Tibial artery (tissue), 4 donors: ENCODE measurements around the gene SLC25A11.

ENCODE experiments used
- DNase-seq, 2 donors: peaks; one replicate each; pipeline ENCODE4 v3.0.0-alpha.2; 2019
- H3K27ac ChIP-seq, 2 donors: fragments of 200-600 bp; sonication (generic) in 1 of 2; 1 replicate in 1 of 2; 2 replicates in 1 of 2; pipeline ENCODE4 v1.5.1; 2018 to 2019; ENCODE audit warnings: mild to moderate bottlenecking in 1 of 2
- H3K27me3 ChIP-seq, 2 donors: fragments of 200-600 bp; sonication (generic) in 1 of 2; one replicate each; pipeline versions ENCODE4 v1.5.1 to v1.6.0; 2016 to 2019
- H3K36me3 ChIP-seq, 3 donors: fragments of 200-600 bp; sonication (generic) in 2 of 3; one replicate each; pipeline ENCODE4 v1.5.1; 2016 to 2019; ENCODE audit warnings: mild to moderate bottlenecking in 2 of 3
- H3K4me1 ChIP-seq, 4 donors: fragments of 200-600 bp; sonication (generic) in 2 of 4; 1 replicate in 3 of 4; 2 replicates in 1 of 4; pipeline ENCODE4 v1.5.1; 2016 to 2019
- H3K4me3 ChIP-seq, 2 donors: fragments of 200-600 bp; sonication (generic) in 1 of 2; 1 replicate in 1 of 2; 2 replicates in 1 of 2; pipeline ENCODE4 v1.5.1; 2018 to 2019; ENCODE audit warnings: mild to moderate bottlenecking in 2 of 2
- H3K9me3 ChIP-seq, 3 donors: fragments of 200-600 bp; sonication (generic) in 1 of 3; one replicate each; pipeline ENCODE4 v1.5.1; 2016 to 2019
- CTCF ChIP-seq, 2 experiments: fragments of 200-600 bp in 1 of 2; fragments of 450-650 bp in 1 of 2; IDR thresholded peaks; one replicate each; pipeline ENCODE4 v1.5.1; 2017 to 2019; ENCODE audit warnings: antibody characterized with exemption in 2 of 2, mild to moderate bottlenecking in 1 of 2, moderate library complexity in 1 of 2
- intact Hi-C: fragments of 100-400 bp; cut with DNase I; formaldehyde crosslinking; loops from one replicate; pipeline ENCODE4 v1.15.0; 2023; ENCODE audit warnings: low total_unique reads

The SLC25A11 gene

GRCh38 chr17:4903051-4903818 is 36.6 kb downstream of the SLC25A11 start, which contains the start of gene CHRNE:
Gene CHRNE (minus strand): TSS chr17:4903098. CDS start chr17:4903063, 35 bp downstream.
- H3K27ac ChIP-seq: no peak within 1 kb of the TSS
- peaks cover 0 to 41% of the 10 kb centered on the region in 2 donors for H3K27me3 ChIP-seq
- H3K36me3 ChIP-seq: no peaks in the 10 kb centered on the region
- peak; percentile 67 to 70 for TF ChIP-seq CTCF (IDR thresholded peaks at IDR 0.05)
- no peaks in the 10 kb centered on the region for H3K9me3 ChIP-seq
- H3K4me1 ChIP-seq: peaks cover 0 to 47% (median 20%) of the 10 kb centered on the region in 4 donors
- H3K4me3 ChIP-seq: no peak within 1 kb of the TSS
- intact Hi-C loops: no loop called here
- DNase-seq: peak in 1 of 2 donors; percentile 85

GRCh38 chr17:4902540-4902939 is 37.3 kb downstream of the SLC25A11 start:
- DNase-seq: no peak
- no peak for TF ChIP-seq CTCF (IDR thresholded peaks at IDR 0.05)
- H3K4me3 ChIP-seq: no peak overlapping the region
- H3K27ac ChIP-seq: no peak overlapping the region
- H3K9me3 ChIP-seq: no peaks in the 10 kb centered on the region
- H3K36me3 ChIP-seq: peaks cover 0 to 2% (median 0%) of the 10 kb centered on the region in 3 donors
- H3K4me1 ChIP-seq: peaks cover 0 to 45% (median 20%) of the 10 kb centered on the region in 4 donors
- H3K27me3 ChIP-seq: peaks cover 0 to 41% of the 10 kb centered on the region in 2 donors
- intact Hi-C loops: no loop called here

GRCh38 chr17:4901648-4902344 is 38.0 kb downstream of the SLC25A11 start:
- intact Hi-C loops: no loop called here
- Histone ChIP-seq H3K9me3 (no peaks in the 10 kb centered on the region), H3K27me3 (peaks cover 0 to 41% of the 10 kb centered on the region in 2 donors), H3K4me1 (peaks cover 0 to 45% (median 20%) of the 10 kb centered on the region in 4 donors), H3K27ac (no peak overlapping the region), H3K4me3 (no peak overlapping the region), H3K36me3 (peaks cover 2 to 10% (median 5%) of the 10 kb centered on the region in 3 donors)
- no peak for TF ChIP-seq CTCF (IDR thresholded peaks at IDR 0.05)
- DNase-seq: no peak

- peaks cover 0 to 41% of the 10 kb centered on the region in 2 donors for H3K27me3 ChIP-seq
- peaks cover 8 to 16% (median 11%) of the 10 kb centered on the region in 3 donors for H3K36me3 ChIP-seq
- intact Hi-C loops: no loop called here
- H3K4me1 ChIP-seq: peaks cover 0 to 45% (median 20%) of the 10 kb centered on the region in 4 donors
- no peak overlapping the region for H3K27ac ChIP-seq
- H3K4me3 ChIP-seq: peak overlapping the region in 1 of 2 donors; percentile 27
- H3K9me3 ChIP-seq: no peaks in the 10 kb centered on the region
- no peak for DNase-seq
- no peak for TF ChIP-seq CTCF (IDR thresholded peaks at IDR 0.05)
Measured at GRCh38 chr17:4901108-4901647, 38.7 kb downstream of the SLC25A11 start.

DNA sequence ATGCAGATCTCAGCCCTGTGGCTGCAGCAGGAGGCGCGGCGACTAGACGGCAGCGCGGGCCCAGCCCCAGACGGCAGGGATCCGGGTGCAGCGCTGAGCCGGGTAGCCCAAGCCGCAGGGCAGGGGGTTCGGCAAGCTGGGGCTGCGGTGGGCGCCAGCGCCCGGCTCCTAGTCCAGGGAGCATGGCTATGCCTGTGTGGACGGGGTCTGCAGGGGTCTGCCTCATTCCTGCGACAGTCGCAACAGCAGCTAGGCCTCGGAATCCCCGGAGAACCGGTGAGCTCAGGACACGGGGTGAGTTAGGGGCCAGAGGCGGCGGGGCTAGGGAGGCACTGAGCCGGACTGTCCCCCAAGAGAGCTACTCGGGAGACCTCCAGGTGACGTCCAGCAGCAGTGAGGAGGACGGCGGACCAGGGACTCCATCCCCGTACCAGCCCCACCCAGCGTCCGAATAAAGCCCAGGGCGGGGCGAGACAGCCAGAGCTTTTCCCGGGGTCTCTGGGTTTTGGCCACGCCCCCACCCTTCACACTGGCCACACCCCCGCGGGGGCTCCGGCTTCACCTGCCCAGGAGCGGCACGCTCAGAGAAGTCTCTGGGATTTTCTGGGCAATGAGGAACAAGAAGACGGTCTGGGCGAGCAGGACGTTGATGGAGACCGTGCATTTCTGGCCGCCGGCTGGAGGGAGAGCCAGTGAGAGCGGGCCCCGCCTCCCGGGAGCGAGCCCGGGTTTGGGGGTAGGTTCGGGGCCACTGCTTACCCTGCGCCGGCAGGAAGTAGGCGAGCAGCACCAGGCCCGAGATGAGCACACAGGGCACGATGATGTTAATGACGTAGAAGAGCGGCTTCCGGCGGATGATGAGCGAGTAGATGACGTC is 39.4 kb downstream of the SLC25A11 start:
- peak overlapping the region; percentile 49 to 59 for H3K4me3 ChIP-seq
- no peaks in the 10 kb centered on the region for H3K9me3 ChIP-seq
- peaks cover 14 to 23% (median 19%) of the 10 kb centered on the region in 3 donors for H3K36me3 ChIP-seq
- H3K4me1 ChIP-seq: peaks cover 0 to 45% (median 20%) of the 10 kb centered on the region in 4 donors
- no peak for TF ChIP-seq CTCF (IDR thresholded peaks at IDR 0.05)
- peaks cover 0 to 41% of the 10 kb centered on the region in 2 donors for H3K27me3 ChIP-seq
- peak overlapping the region in 1 of 2 donors; percentile 33 for H3K27ac ChIP-seq
- intact Hi-C loops: no loop called here
- DNase-seq: no peak
